KOPT-K1 (cell line): Measurements from ENCODE around the gene PREP.

ENCODE experiments used
- H3K27ac ChIP-seq: fragments of 200-600 bp; sonication (generic); 2 replicates; pipeline ENCODE4 v1.5.1; 2016; ENCODE audit warnings: antibody characterized with exemption, mild to moderate bottlenecking, low read depth, low read length; ENCODE audit not compliant: poor library complexity, severe bottlenecking
- H3K36me3 ChIP-seq: fragments of 200-600 bp; sonication (generic); 2 replicates; pipeline ENCODE4 v1.5.1; 2017; ENCODE audit warnings: antibody characterized with exemption, mild to moderate bottlenecking, low read length, moderate library complexity; ENCODE audit not compliant: insufficient read depth
- H3K9me3 ChIP-seq: fragments of 200-600 bp; sonication (generic); 2 replicates; pipeline ENCODE4 v1.5.1; 2017; ENCODE audit warnings: antibody characterized with exemption, low read length, mild to moderate bottlenecking; ENCODE audit not compliant: insufficient read depth, poor library complexity, severe bottlenecking

PREP gene

DNA sequence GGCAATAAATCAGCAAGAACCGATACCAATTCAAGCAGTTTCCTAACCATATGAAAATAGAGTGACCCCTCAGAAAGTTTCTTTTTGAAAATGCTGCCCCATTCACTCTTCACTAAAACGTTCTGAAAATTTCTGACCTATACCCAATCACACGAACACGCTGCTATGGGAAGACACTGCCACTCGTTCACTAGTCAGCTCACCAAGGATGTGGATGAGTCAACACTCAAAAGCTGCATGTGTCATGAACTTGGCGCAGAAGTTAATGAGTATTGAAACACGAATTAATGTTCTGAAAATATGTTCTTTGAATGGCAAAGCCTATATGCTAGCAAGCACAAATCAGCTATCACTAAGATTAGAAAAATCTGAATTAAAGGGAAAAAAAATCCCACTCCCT, 84.2 kb downstream of the PREP start:
- H3K27ac ChIP-seq, result no peak overlapping the region
- no peaks in the 10 kb centered on the region for H3K9me3 ChIP-seq
- peaks cover 93% of the 10 kb centered on the region for H3K36me3 ChIP-seq

DNA sequence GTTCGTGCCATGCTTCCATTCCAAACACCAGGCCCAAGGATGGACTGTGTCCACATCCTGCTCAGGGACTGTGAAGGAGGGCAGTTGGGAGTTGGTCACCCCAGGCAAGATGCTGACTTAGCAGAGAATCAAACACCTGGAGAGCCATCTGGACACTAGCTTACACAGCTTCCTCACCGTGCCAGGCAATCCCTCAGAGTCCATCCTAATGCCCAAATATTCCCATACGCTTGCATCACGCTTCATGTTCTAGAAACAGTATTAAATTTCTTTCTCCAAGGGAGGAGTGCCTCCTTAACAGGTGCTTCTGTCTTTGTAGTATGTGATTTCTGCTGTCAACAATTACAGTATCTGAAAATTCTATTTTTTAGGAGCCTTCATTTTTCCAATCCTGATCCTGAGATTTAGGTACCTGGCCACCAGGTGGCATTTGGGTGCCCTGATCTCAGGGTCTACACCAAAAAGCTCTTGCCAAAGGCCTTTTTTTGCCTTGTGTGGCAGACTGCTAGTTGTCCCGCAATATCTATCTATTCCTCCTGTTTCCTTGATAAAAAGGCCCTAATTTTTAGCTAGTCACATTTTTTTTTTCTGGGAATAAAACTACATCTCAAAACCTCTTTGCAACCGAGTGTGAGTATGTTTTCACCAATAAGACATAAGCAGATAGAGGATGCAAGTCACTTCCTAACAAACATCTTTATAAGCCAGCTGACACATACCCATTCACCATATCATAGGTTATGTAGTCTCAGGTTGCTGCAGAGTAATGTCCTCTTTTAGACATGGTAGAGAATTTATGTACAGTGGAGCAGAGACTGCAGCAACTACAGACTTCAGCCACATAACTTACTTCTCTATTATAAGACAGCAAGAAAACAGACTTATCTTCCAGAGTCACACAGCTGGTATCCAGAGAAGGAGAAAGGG, 85.0 kb downstream of the PREP start:
- Histone ChIP-seq H3K27ac (no peak overlapping the region), H3K36me3 (peaks cover 93% of the 10 kb centered on the region), H3K9me3 (no peaks in the 10 kb centered on the region)

DNA sequence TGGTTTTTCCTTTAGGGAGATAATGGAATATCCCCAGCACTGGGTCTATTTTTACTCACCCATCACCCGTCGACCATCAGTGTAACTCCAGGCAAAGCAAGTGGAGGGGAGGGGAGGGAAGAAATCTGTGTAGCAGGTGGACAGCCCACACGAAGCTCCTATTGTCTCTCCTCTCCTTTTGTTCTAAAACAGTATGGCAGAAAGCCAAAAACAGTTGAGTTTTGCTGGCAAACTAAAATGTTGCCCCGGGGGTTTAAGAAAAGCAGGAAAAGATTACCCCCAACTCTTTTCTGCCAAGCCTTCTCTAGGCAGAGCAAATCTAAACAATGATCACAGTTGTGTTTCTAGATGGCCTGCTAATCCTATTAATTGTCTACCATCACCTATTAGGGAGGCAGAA, 89.7 kb downstream of the PREP start:
- Histone ChIP-seq H3K27ac (no peak overlapping the region), H3K9me3 (no peaks in the 10 kb centered on the region), H3K36me3 (peaks cover 78% of the 10 kb centered on the region)

GRCh38 chr6:105310947-105311346, 91.9 kb downstream of the PREP start:
- Histone ChIP-seq H3K9me3 (no peaks in the 10 kb centered on the region), H3K36me3 (peaks cover 81% of the 10 kb centered on the region), H3K27ac (no peak overlapping the region)

GRCh38 chr6:105310371-105310770, 92.5 kb downstream of the PREP start:
- Histone ChIP-seq H3K27ac (no peak overlapping the region), H3K36me3 (peaks cover 79% of the 10 kb centered on the region), H3K9me3 (no peaks in the 10 kb centered on the region)

GRCh38 chr6:105308840-105309239, 94.0 kb downstream of the PREP start:
- Histone ChIP-seq H3K36me3 (peaks cover 73% of the 10 kb centered on the region), H3K9me3 (no peaks in the 10 kb centered on the region), H3K27ac (no peak overlapping the region)

DNA sequence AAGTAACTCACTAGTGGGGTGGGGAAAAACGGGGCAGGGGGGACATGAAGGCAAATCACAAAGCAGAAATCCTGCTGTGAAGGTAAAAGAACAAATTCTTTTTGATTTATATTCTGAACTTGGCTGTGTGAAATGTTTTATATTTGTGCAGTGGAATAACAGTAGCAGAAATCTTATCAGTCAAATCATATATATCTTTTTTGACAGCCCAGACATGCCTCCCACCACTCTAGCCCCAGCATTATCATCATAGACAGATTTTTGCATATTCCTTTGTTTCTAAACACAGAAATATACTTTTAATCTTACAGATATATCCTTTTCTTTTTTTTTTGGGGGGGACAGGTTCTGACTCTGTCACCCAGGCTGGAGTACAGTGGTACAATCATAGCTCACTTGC, 97.4 kb downstream of the PREP start:
- H3K36me3 ChIP-seq, result peaks cover 71% of the 10 kb centered on the region
- H3K9me3 ChIP-seq, result no peaks in the 10 kb centered on the region
- no peak overlapping the region for H3K27ac ChIP-seq

DNA sequence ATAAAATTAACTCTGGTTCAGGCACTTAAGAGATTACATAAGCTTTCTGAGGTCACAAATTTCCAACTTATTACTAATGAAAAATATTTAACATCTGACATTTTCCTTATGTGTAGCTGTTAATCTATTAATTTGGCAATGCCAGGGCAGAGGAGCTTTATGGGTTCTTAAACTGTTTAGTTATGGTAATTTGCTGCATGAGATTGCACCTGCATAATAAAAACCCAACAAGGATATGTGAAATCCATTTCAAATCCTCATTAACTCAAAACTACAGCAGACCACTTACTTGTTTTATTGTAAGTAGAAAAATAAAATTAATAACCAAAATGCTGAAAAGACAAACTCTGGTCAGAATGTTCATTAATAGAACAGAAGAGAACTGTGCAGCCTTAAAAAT, 98.1 kb downstream of the PREP start:
- H3K36me3 ChIP-seq, result peaks cover 71% of the 10 kb centered on the region
- H3K27ac ChIP-seq, result no peak overlapping the region
- no peaks in the 10 kb centered on the region for H3K9me3 ChIP-seq

DNA sequence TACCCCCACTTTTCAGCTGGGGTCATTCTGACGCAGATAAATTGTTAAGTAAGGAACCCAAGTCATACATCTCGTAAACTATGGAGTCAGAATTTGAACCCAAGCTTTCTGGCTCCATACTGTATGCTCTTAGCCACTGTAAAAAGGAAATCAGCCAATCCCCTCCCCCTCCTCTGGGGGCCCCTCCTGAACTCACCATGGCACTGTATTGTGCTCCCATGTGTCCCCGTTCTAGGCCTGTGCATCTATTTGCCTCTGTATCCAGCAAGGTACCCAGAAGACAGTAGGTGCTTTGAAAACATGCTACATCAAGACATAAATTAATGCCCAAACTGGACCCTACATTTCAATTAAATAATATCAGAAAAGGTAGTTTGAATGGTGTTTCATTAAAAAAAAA, 98.5 kb downstream of the PREP start:
- Histone ChIP-seq H3K9me3 (no peaks in the 10 kb centered on the region), H3K27ac (no peak overlapping the region), H3K36me3 (peaks cover 71% of the 10 kb centered on the region)

DNA sequence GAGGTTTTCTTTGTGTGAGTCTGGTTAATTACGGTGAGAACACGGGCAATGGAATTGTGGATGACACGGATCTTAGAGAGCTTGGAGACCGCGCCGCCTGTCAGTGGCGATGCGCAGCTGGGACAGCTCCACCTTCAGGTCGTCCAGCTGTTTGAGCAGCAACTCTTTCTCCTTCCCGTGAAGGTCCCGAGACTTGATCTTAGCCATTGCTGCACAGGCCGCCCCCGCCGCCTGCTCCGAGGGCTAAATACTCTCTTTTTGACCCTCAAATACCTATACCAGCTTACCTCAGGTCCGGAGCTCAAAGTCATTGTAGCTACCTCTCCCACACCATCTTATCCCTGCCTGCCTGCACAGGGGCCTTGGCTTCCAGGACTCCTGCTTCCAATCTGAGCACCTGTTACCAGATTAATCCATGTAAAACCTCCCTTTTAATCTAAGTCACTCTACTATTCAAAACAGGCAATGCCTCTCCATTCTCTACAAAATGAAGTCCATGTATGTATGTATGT, 100.2 kb downstream of the PREP start:
- Histone ChIP-seq H3K27ac (no peak overlapping the region), H3K36me3 (peaks cover 68% of the 10 kb centered on the region), H3K9me3 (no peaks in the 10 kb centered on the region)

DNA sequence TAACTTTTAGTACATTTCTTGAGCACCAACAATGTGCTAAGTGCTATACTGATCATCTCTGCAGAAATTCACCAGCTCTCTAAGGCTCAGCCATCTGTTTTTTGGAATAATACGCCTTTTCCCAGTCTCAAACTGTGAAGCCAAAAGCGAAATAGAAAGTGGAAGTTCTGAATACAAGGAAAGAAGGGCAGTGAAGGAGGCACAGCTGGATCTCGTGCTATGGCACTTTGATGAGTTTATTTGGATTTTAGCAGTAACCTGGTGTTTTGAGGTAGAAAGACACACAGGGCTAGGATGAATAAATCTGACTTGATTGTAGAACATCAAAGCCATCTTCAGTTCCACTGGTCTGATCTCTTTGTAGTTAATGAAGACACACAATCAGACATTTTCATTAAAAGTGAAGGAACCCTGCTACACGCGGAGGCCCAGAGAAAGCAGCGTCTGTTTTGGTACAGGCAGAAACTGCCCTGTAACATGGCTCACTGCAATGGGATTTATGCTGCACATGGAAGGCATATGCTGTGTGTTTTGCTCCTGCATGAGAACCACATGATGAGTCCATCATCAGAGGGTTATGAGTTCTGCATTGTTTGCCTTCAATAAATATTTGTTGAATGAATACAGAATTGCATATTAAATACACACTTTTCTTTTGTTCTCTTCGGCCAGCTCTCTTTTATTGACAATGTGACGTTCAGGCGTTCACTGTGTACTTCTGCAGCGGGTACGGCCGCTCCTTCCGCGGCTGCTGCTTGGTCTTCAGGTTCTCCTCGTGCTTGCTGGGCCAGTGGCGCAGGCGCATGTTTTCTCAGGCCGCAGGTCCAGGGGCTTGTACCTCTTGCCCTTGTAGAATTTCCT, 100.9 kb downstream of the PREP start:
- H3K9me3 ChIP-seq, result no peaks in the 10 kb centered on the region
- peaks cover 66% of the 10 kb centered on the region for H3K36me3 ChIP-seq
- no peak overlapping the region for H3K27ac ChIP-seq

- Histone ChIP-seq H3K9me3 (no peaks in the 10 kb centered on the region), H3K27ac (no peak overlapping the region), H3K36me3 (peaks cover 62% of the 10 kb centered on the region)
These were observed 101.8 kb downstream of the PREP start for GRCh38 chr6:105301072-105301503.

GRCh38 chr6:105300090-105300489, 102.8 kb downstream of the PREP start:
- Histone ChIP-seq H3K27ac (no peak overlapping the region), H3K36me3 (peaks cover 57% of the 10 kb centered on the region), H3K9me3 (no peaks in the 10 kb centered on the region)

GRCh38 chr6:105294129-105294528, 108.8 kb downstream of the PREP start:
- H3K9me3 ChIP-seq, result no peaks in the 10 kb centered on the region
- H3K27ac ChIP-seq, result no peak overlapping the region

GRCh38 chr6:105292689-105293339, 110.1 kb downstream of the PREP start:
- Histone ChIP-seq H3K27ac (no peak overlapping the region), H3K9me3 (no peaks in the 10 kb centered on the region), H3K36me3 (peaks cover 36% of the 10 kb centered on the region)

More at GRCh38 chr6:105294129-105294528, 108.8 kb downstream of the PREP start:
- H3K36me3 ChIP-seq, result peaks cover 31% of the 10 kb centered on the region
